Osteoblast (primary cell): Measurements from ENCODE around the gene HBS1L. TPM values are rescaled to one million over a fixed set of nuclear protein-coding genes. Genes with fewer than 3 reads are reported as not detected.

ENCODE experiments used
- DNase-seq: peaks from one replicate; pipeline ENCODE4 v3.0.0; 2011; ENCODE audit warnings: low spot score, mixed read lengths; ENCODE audit not compliant: insufficient read length; ENCODE audit errors: missing footprints
- H2AFZ ChIP-seq: 2 replicates; pipeline ENCODE4 v1.6.0; 2011; ENCODE audit warnings: mild to moderate bottlenecking, low read length
- H3K27ac ChIP-seq: 2 replicates; pipeline ENCODE4 v1.5.1; 2011; ENCODE audit warnings: mild to moderate bottlenecking, low read depth, low read length, moderate library complexity
- H3K27me3 ChIP-seq: 2 replicates; pipeline ENCODE4 v1.6.0; 2012; ENCODE audit warnings: mild to moderate bottlenecking, control low read depth, inconsistent platforms, low read length, moderate library complexity; ENCODE audit not compliant: insufficient read depth
- H3K36me3 ChIP-seq: 2 replicates; pipeline ENCODE4 v1.5.1; 2011; ENCODE audit warnings: mild to moderate bottlenecking, low read length, control low read depth, moderate library complexity; ENCODE audit not compliant: insufficient read depth
- H3K4me1 ChIP-seq: 2 replicates; pipeline ENCODE4 v1.5.1; 2011; ENCODE audit warnings: mild to moderate bottlenecking, low read length, control low read depth, moderate library complexity; ENCODE audit not compliant: insufficient read depth
- H3K4me2 ChIP-seq: 2 replicates; pipeline ENCODE4 v1.6.0; 2011; ENCODE audit warnings: mild to moderate bottlenecking, low read length; ENCODE audit not compliant: insufficient read depth
- H3K4me3 ChIP-seq: fragments of 200-600 bp; sonication (generic); 3 replicates; pipeline ENCODE4 v1.5.1; 2012; ENCODE audit warnings: mild to moderate bottlenecking, low read length, inconsistent platforms; ENCODE audit not compliant: insufficient read depth
- H3K79me2 ChIP-seq: 2 replicates; pipeline ENCODE4 v1.6.0; 2012; ENCODE audit warnings: mild to moderate bottlenecking, low read length, control low read depth, inconsistent platforms; ENCODE audit not compliant: insufficient read depth
- H3K9me3 ChIP-seq: 2 replicates; pipeline ENCODE4 v1.5.1; 2011; ENCODE audit warnings: low read depth, low read length, control low read depth
- H4K20me1 ChIP-seq: 2 replicates; pipeline ENCODE4 v1.6.0; 2012; ENCODE audit warnings: mild to moderate bottlenecking, low read length, control low read depth; ENCODE audit not compliant: insufficient read depth
- CTCF ChIP-seq: IDR thresholded peaks from 2 replicates; pipeline ENCODE4 v1.5.1; 2011; ENCODE audit warnings: mild to moderate bottlenecking, low read depth, low read length, moderate library complexity; ENCODE audit errors: extremely low read depth
- total RNA-seq: library from RNA; depleted of rRNA; stranded (reverse); fragments of >200 nt; gene quantifications from 2 replicates; pipeline ENCODE4 v1.2.3, GENCODE V29; 2012

Gene HBS1L
- total RNA-seq, 1 donor = 94.8 TPM

- H4K20me1 ChIP-seq = no peaks in the 10 kb centered on the region
- H3K4me3 ChIP-seq = no peak overlapping the region
- H3K27me3 ChIP-seq = no peaks in the 10 kb centered on the region
- no peak overlapping the region for H3K27ac ChIP-seq
- no peak overlapping the region for H3K4me2 ChIP-seq
- no peaks in the 10 kb centered on the region for H3K9me3 ChIP-seq
- no peaks in the 10 kb centered on the region for H3K79me2 ChIP-seq
- DNase-seq = no peak
- no peaks in the 10 kb centered on the region for H3K4me1 ChIP-seq
- peaks cover 34% of the 10 kb centered on the region for H3K36me3 ChIP-seq
- TF ChIP-seq CTCF = no peak
- H2AFZ ChIP-seq = no peak overlapping the region
Measured at GRCh38 chr6:134983823-134984222, 70.8 kb downstream of the HBS1L start.

- no peaks in the 10 kb centered on the region for H3K4me1 ChIP-seq
- no peak overlapping the region for H2AFZ ChIP-seq
- H3K4me3 ChIP-seq = no peak overlapping the region
- H3K9me3 ChIP-seq = no peaks in the 10 kb centered on the region
- H3K79me2 ChIP-seq = no peaks in the 10 kb centered on the region
- no peak for TF ChIP-seq CTCF
- H3K4me2 ChIP-seq = no peak overlapping the region
- H3K36me3 ChIP-seq = peaks cover 39% of the 10 kb centered on the region
- H4K20me1 ChIP-seq = no peaks in the 10 kb centered on the region
- H3K27ac ChIP-seq = no peak overlapping the region
- no peak for DNase-seq
- no peaks in the 10 kb centered on the region for H3K27me3 ChIP-seq
Measured at GRCh38 chr6:134982161-134982560, 72.5 kb downstream of the HBS1L start.

GRCh38 chr6:134980846-134981245, 73.8 kb downstream of the HBS1L start:
- DNase-seq = no peak
- Histone ChIP-seq H3K4me3 (no peak overlapping the region), H4K20me1 (no peaks in the 10 kb centered on the region), H3K79me2 (no peaks in the 10 kb centered on the region), H2AFZ (no peak overlapping the region), H3K4me2 (no peak overlapping the region), H3K36me3 (peaks cover 39% of the 10 kb centered on the region), H3K4me1 (no peaks in the 10 kb centered on the region), H3K9me3 (no peaks in the 10 kb centered on the region), H3K27me3 (no peaks in the 10 kb centered on the region), H3K27ac (no peak overlapping the region)
- TF ChIP-seq CTCF = no peak

DNA sequence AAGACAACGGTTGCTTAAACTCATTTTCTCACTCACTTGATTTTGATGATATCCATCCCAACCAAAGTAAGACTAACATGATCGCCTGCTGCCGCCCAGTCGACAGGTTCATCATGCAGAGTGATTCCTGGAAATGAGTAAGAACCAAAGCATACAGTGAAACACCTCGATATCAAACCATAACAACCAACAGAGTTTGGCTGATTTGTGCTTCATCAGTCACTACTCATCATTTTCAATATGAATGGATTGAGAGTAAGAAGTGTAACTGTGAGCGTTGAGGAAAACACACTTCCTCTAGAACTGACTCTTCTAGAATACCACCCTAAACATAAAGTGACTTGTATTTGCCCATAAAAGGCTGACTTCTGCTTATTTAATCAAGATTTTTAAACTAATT, 75.5 kb downstream of the HBS1L start:
- DNase-seq = no peak
- peaks cover 32% of the 10 kb centered on the region for H3K36me3 ChIP-seq
- H3K4me1 ChIP-seq = no peaks in the 10 kb centered on the region
- H3K4me3 ChIP-seq = no peak overlapping the region
- no peak for TF ChIP-seq CTCF
- H3K27ac ChIP-seq = no peak overlapping the region
- peaks cover 10% of the 10 kb centered on the region for H3K79me2 ChIP-seq
- no peak overlapping the region for H2AFZ ChIP-seq
- H3K4me2 ChIP-seq = no peak overlapping the region
- H4K20me1 ChIP-seq = no peaks in the 10 kb centered on the region
- H3K9me3 ChIP-seq = no peaks in the 10 kb centered on the region
- no peaks in the 10 kb centered on the region for H3K27me3 ChIP-seq
